Measurements from ENCODE around the gene SPACA4.

- peak; percentile 83 to 98 (median 92) for TF ChIP-seq CTCF (optimal IDR thresholded peaks at IDR 0.05 in 1 of 3, IDR thresholded peaks at IDR 0.05 in 1 of 3, conservative IDR thresholded peaks at IDR 0.05 in 1 of 3; ENCODE audit: extremely low read depth in 1 of 3, insufficient read depth in 2 of 3, low read length in 3 of 3)
- no peak for TF ChIP-seq EZH2 (IDR thresholded peaks at IDR 0.05; ENCODE audit: low read length)
Observed at GRCh38 chr19:48588670-48589401, 17.7 kb upstream of the SPACA4 start.
